Stomach smooth muscle (tissue), 2 donors: ENCODE data around the gene MRPL10.

Source experiments
- H3K27ac ChIP-seq: one replicate; pipeline ENCODE4 v1.7.0; 2013; ENCODE audit warnings: mild to moderate bottlenecking, low read length, inconsistent platforms
- H3K27me3 ChIP-seq, 2 donors: one replicate each; pipeline ENCODE4 v1.7.0; 2013; ENCODE audit warnings: low read length in 2 of 2; ENCODE audit not compliant: insufficient read depth in 2 of 2, control insufficient read depth in 1 of 2
- H3K36me3 ChIP-seq, 2 donors: one replicate each; pipeline ENCODE4 v1.7.0; 2013; ENCODE audit warnings: low read length in 2 of 2; ENCODE audit not compliant: control insufficient read depth in 2 of 2, insufficient read depth in 2 of 2
- H3K4me1 ChIP-seq: one replicate; pipeline ENCODE4 v1.7.0; 2013; ENCODE audit warnings: low read length; ENCODE audit not compliant: control insufficient read depth, insufficient read depth
- H3K4me3 ChIP-seq, 2 donors: one replicate each; pipeline ENCODE4 v1.7.0; 2013; ENCODE audit warnings: low read length in 2 of 2
- H3K9ac ChIP-seq, 2 donors: one replicate each; pipeline ENCODE4 v1.7.0; 2013; ENCODE audit warnings: low read length in 2 of 2, mild to moderate bottlenecking in 1 of 2
- H3K9me3 ChIP-seq, 2 donors: one replicate each; pipeline ENCODE4 v1.7.0; 2013; ENCODE audit warnings: low read length in 2 of 2; ENCODE audit not compliant: control insufficient read depth in 2 of 2
- donor health status: healthy.
- donor health status: Pancreatic carcinoma.

The MRPL10 gene

DNA sequence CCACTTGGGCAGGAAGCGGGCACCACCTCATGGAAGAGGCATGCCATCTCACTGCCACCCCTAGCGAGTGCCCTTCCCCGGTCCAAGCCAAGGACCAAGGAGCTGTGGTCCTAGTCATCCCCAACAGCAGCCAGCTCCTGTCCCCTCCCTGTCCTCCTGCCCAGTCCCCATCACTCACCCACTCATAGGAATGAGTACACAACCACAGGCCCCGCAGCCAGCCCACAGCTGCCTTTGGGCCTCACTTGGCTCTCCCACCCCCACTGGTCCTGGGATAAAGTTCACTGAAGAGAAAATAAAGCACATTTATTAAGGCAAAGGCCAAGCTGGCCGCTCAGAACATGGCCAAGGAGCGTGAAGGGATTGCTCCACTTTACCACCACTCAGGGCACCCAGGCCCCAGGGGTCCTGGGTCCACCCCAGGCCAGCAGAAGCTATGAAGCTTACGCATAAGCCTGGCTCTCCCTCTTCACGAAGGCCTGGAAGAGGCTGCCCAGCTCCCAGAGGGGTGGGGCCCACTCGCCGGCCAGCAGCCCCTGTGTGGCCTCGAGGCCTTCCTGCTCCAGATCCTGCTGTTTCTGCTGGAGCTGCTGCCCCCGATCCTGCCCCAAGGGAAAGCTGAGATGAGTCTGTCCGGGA, 6.2 kb upstream of the MRPL10 start:
- H3K4me3 ChIP-seq: no peak overlapping the region
- H3K27me3 ChIP-seq: no peaks in the 10 kb centered on the region
- peaks cover 4 to 5% of the 10 kb centered on the region in 2 donors for H3K36me3 ChIP-seq
- no peaks in the 10 kb centered on the region for H3K9me3 ChIP-seq
- H3K9ac ChIP-seq: no peak overlapping the region
- peaks cover 24% of the 10 kb centered on the region for H3K4me1 ChIP-seq
- H3K27ac ChIP-seq: no peak overlapping the region

DNA sequence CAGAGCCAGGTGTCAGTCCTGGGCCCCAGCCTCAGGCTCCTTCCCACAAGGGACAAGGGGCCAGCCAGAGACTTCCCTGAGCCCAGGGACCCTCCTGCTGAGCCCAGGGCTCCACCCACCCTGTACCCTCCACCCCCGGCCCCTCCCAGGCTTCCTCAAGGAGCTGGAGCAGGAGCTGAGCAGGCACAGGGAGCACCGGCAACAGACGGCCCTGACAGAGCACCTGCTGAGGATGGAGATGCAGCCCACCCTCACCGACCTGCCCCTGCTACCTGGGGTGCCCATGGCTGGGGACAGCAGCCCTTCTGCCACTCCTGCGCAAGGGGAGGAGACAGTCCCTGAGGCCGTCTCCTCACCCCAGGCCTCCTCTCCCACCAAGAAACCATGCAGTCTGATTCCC, 5.3 kb upstream of the MRPL10 start:
- no peak overlapping the region for H3K4me3 ChIP-seq
- H3K9ac ChIP-seq: no peak overlapping the region
- no peaks in the 10 kb centered on the region for H3K27me3 ChIP-seq
- H3K9me3 ChIP-seq: no peaks in the 10 kb centered on the region
- peaks cover 4 to 5% of the 10 kb centered on the region in 2 donors for H3K36me3 ChIP-seq
- no peak overlapping the region for H3K27ac ChIP-seq
- H3K4me1 ChIP-seq: peaks cover 26% of the 10 kb centered on the region

DNA sequence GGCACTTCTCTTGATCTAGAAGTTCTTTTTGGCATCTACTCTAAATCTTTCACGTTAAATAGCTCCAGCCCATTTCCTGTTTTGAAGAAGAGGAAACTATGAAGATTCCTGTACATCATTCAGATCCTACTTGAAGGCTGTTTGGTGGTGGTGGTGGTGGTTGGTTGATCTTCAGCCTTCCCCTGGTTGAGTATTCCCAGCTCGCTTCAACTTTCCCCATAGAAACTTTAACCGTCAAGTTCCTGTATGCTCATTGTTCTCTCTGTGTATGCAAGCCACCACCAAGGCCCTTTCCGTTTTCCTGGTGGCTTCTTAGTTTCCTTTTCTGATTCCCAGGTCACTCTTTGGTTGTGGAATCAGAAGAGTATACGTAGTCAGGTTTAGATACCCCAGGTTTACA, 3.4 kb upstream of the MRPL10 start:
- no peaks in the 10 kb centered on the region for H3K9me3 ChIP-seq
- H3K27me3 ChIP-seq: no peaks in the 10 kb centered on the region
- no peak overlapping the region for H3K27ac ChIP-seq
- H3K36me3 ChIP-seq: peaks cover 4 to 5% of the 10 kb centered on the region in 2 donors
- H3K4me3 ChIP-seq: no peak overlapping the region
- peaks cover 28% of the 10 kb centered on the region for H3K4me1 ChIP-seq
- no peak overlapping the region for H3K9ac ChIP-seq

DNA sequence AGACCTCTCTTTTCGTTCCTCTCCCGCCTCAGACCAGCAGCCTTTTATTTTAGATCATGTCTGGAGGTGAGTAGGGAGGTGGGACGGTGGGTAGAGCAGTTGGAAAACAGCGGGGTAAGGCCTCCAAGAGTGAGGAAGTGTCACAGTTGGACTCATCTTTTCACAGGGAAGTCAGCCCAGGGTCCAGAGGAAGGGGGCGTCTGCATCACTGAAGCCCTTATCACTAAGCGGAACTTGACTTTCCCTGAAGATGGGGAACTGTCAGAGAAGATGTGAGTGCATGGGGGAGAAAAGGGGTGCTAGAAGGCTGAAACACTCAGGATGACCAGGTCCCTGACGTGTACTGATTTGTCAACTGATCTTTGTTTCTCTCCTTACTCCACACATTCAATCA, 590 bp upstream of the MRPL10 start:
- Histone ChIP-seq H3K27me3 (no peaks in the 10 kb centered on the region), H3K4me1 (peaks cover 23% of the 10 kb centered on the region), H3K4me3 (peak overlapping the region; percentile 94 to 99), H3K36me3 (peaks cover 10 to 15% of the 10 kb centered on the region in 2 donors), H3K27ac (peak overlapping the region; percentile 69), H3K9me3 (no peaks in the 10 kb centered on the region), H3K9ac (peak overlapping the region; percentile 58 to 79)

- peaks cover 19 to 20% of the 10 kb centered on the region in 2 donors for H3K36me3 ChIP-seq
- peak overlapping the region; percentile 79 to 97 for H3K9ac ChIP-seq
- no peaks in the 10 kb centered on the region for H3K27me3 ChIP-seq
- no peaks in the 10 kb centered on the region for H3K9me3 ChIP-seq
- peak overlapping the region; percentile 94 to 99 for H3K4me3 ChIP-seq
- H3K4me1 ChIP-seq: peaks cover 23% of the 10 kb centered on the region
- H3K27ac ChIP-seq: peak overlapping the region; percentile 69
Measured at GRCh38 chr17:47830396-47831002, 842 bp downstream of the MRPL10 start.

DNA sequence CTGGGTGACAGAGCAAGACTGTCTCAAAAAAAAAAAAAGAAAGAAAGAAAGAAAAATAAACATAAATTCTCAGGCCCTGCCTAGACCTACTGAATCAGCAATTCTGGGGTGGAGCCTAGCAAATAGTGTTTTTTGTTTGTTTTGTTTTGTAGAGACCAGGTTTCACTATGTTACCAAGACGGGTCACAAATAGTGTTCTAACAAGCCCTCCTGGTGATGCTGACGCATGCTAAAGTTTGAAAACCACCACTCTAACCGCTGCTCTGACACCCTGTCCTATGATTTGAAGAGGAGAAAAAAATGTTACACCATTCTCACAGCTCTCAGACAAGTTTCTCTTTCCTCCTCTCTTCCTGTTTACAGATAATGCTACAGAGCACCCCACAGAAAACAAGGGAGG, 1.5 kb downstream of the MRPL10 start:
- no peaks in the 10 kb centered on the region for H3K27me3 ChIP-seq
- H3K9ac ChIP-seq: no peak overlapping the region
- H3K36me3 ChIP-seq: peaks cover 22 to 24% of the 10 kb centered on the region in 2 donors
- H3K27ac ChIP-seq: no peak overlapping the region
- H3K4me1 ChIP-seq: peaks cover 23% of the 10 kb centered on the region
- H3K9me3 ChIP-seq: no peaks in the 10 kb centered on the region
- H3K4me3 ChIP-seq: no peak overlapping the region

GRCh38 chr17:47823519-47823918, 7.8 kb downstream of the MRPL10 start:
- Histone ChIP-seq H3K4me1 (peaks cover 19% of the 10 kb centered on the region), H3K4me3 (no peak overlapping the region), H3K9me3 (no peaks in the 10 kb centered on the region), H3K27me3 (peaks cover 0 to 6% of the 10 kb centered on the region in 2 donors), H3K36me3 (peaks cover 33 to 42% of the 10 kb centered on the region in 2 donors), H3K9ac (no peak overlapping the region), H3K27ac (no peak overlapping the region)

GRCh38 chr17:47822785-47823184, 8.6 kb downstream of the MRPL10 start:
- Histone ChIP-seq H3K36me3 (peaks cover 28 to 38% of the 10 kb centered on the region in 2 donors), H3K9me3 (no peaks in the 10 kb centered on the region), H3K4me3 (no peak overlapping the region), H3K27me3 (peaks cover 0 to 6% of the 10 kb centered on the region in 2 donors), H3K9ac (no peak overlapping the region), H3K27ac (no peak overlapping the region), H3K4me1 (peaks cover 19% of the 10 kb centered on the region)

- peak within 1 kb of the TSS; percentile 66 to 72 for H3K9ac ChIP-seq
- H3K4me1 ChIP-seq: peaks cover 19% of the 10 kb centered on the region
- H3K27ac ChIP-seq: no peak within 1 kb of the TSS
- peaks cover 0 to 6% of the 10 kb centered on the region in 2 donors for H3K27me3 ChIP-seq
- H3K36me3 ChIP-seq: peaks cover 22 to 35% of the 10 kb centered on the region in 2 donors
- H3K9me3 ChIP-seq: no peaks in the 10 kb centered on the region
- H3K4me3 ChIP-seq: peak within 1 kb of the TSS; percentile 66 to 81
Measured at GRCh38 chr17:47821424-47822391, 9.6 kb downstream of the MRPL10 start, which contains the start of gene OSBPL7. Gene OSBPL7 (minus strand): TSS chr17:47821794. CDS start chr17:47820278, 1,516 bp downstream.

DNA sequence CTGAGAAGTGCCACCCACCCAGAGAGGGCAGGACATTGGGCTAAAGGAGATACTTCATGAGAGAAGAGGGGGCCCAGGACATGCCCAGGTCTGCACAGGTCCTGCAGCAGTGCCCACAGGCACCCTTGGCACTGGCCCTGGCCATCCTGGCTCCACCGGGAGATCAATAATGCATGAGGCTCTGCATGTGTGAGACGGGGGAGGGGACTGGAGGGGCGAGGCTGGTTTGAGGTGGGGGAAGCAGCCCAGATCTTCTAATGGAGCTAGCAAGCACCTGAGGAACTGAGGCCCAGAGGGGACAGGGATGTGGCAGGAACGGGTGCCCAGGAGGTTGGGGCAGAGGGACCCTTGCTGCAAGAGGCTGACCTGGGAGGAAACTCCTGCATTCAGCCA, 10.3 kb downstream of the MRPL10 start:
- Histone ChIP-seq H3K27me3 (peaks cover 0 to 6% of the 10 kb centered on the region in 2 donors), H3K4me3 (peak overlapping the region; percentile 66 to 81), H3K9me3 (no peaks in the 10 kb centered on the region), H3K9ac (peak overlapping the region; percentile 66 to 72), H3K4me1 (peaks cover 19% of the 10 kb centered on the region), H3K27ac (no peak overlapping the region), H3K36me3 (peaks cover 15 to 33% of the 10 kb centered on the region in 2 donors)
